KOPT-K1 (cell line): ENCODE measurements around the gene ZNRF3.

Experiments used
- H3K27ac ChIP-seq: fragments of 200-600 bp; sonication (generic); 2 replicates; pipeline ENCODE4 v1.5.1; 2016; ENCODE audit warnings: antibody characterized with exemption, mild to moderate bottlenecking, low read depth, low read length; ENCODE audit not compliant: poor library complexity, severe bottlenecking
- H3K36me3 ChIP-seq: fragments of 200-600 bp; sonication (generic); 2 replicates; pipeline ENCODE4 v1.5.1; 2017; ENCODE audit warnings: antibody characterized with exemption, mild to moderate bottlenecking, low read length, moderate library complexity; ENCODE audit not compliant: insufficient read depth
- H3K9me3 ChIP-seq: fragments of 200-600 bp; sonication (generic); 2 replicates; pipeline ENCODE4 v1.5.1; 2017; ENCODE audit warnings: antibody characterized with exemption, low read length, mild to moderate bottlenecking; ENCODE audit not compliant: insufficient read depth, poor library complexity, severe bottlenecking

ZNRF3 gene

GRCh38 chr22:28963362-28963761 lies 80.0 kb downstream of the ZNRF3 start:
- no peaks in the 10 kb centered on the region for H3K9me3 ChIP-seq
- H3K36me3 ChIP-seq: no peaks in the 10 kb centered on the region
- no peak overlapping the region for H3K27ac ChIP-seq

- H3K9me3 ChIP-seq: no peaks in the 10 kb centered on the region
- no peaks in the 10 kb centered on the region for H3K36me3 ChIP-seq
- H3K27ac ChIP-seq: no peak overlapping the region
Measured at GRCh38 chr22:28967163-28967665, 83.8 kb downstream of the ZNRF3 start.

- H3K9me3 ChIP-seq: no peaks in the 10 kb centered on the region
- H3K36me3 ChIP-seq: no peaks in the 10 kb centered on the region
- H3K27ac ChIP-seq: no peak overlapping the region
Measured at GRCh38 chr22:28967969-28968368, 84.6 kb downstream of the ZNRF3 start.

GRCh38 chr22:28969401-28970168 lies 86.2 kb downstream of the ZNRF3 start:
- Histone ChIP-seq H3K36me3 (no peaks in the 10 kb centered on the region), H3K9me3 (no peaks in the 10 kb centered on the region), H3K27ac (no peak overlapping the region)

GRCh38 chr22:28973352-28973751 lies 90.0 kb downstream of the ZNRF3 start:
- Histone ChIP-seq H3K27ac (no peak overlapping the region), H3K36me3 (no peaks in the 10 kb centered on the region), H3K9me3 (no peaks in the 10 kb centered on the region)

- H3K36me3 ChIP-seq: no peaks in the 10 kb centered on the region
- no peak overlapping the region for H3K27ac ChIP-seq
- no peaks in the 10 kb centered on the region for H3K9me3 ChIP-seq
Measured at GRCh38 chr22:28977060-28977459, 93.7 kb downstream of the ZNRF3 start.

- H3K27ac ChIP-seq: no peak overlapping the region
- no peaks in the 10 kb centered on the region for H3K36me3 ChIP-seq
- H3K9me3 ChIP-seq: no peaks in the 10 kb centered on the region
Measured at GRCh38 chr22:28977481-28977971, 94.2 kb downstream of the ZNRF3 start.

- no peaks in the 10 kb centered on the region for H3K36me3 ChIP-seq
- no peak overlapping the region for H3K27ac ChIP-seq
- H3K9me3 ChIP-seq: no peaks in the 10 kb centered on the region
Measured at GRCh38 chr22:28978158-28978557, 94.8 kb downstream of the ZNRF3 start.

- no peaks in the 10 kb centered on the region for H3K36me3 ChIP-seq
- H3K27ac ChIP-seq: no peak overlapping the region
- no peaks in the 10 kb centered on the region for H3K9me3 ChIP-seq
Measured at GRCh38 chr22:28978863-28979796, 95.8 kb downstream of the ZNRF3 start.

GRCh38 chr22:28980326-28980725 lies 97.0 kb downstream of the ZNRF3 start:
- H3K9me3 ChIP-seq: no peaks in the 10 kb centered on the region
- no peak overlapping the region for H3K27ac ChIP-seq
- H3K36me3 ChIP-seq: no peaks in the 10 kb centered on the region

- Histone ChIP-seq H3K36me3 (no peaks in the 10 kb centered on the region), H3K9me3 (peaks cover 3% of the 10 kb centered on the region), H3K27ac (no peak overlapping the region)
Measured at GRCh38 chr22:28981818-28982499, 98.6 kb downstream of the ZNRF3 start.

- Histone ChIP-seq H3K27ac (no peak overlapping the region), H3K9me3 (peaks cover 3% of the 10 kb centered on the region), H3K36me3 (no peaks in the 10 kb centered on the region)
Measured at GRCh38 chr22:28983190-28983589, 99.8 kb downstream of the ZNRF3 start.

GRCh38 chr22:28983788-28984441 lies 100.5 kb downstream of the ZNRF3 start:
- H3K27ac ChIP-seq: no peak overlapping the region
- no peaks in the 10 kb centered on the region for H3K36me3 ChIP-seq
- H3K9me3 ChIP-seq: peaks cover 3% of the 10 kb centered on the region

GRCh38 chr22:28984482-28985158 lies 101.2 kb downstream of the ZNRF3 start:
- Histone ChIP-seq H3K36me3 (no peaks in the 10 kb centered on the region), H3K27ac (no peak overlapping the region), H3K9me3 (peaks cover 3% of the 10 kb centered on the region)
